Measurements from ENCODE around the gene CDC42BPG. TPM values are rescaled to one million over a fixed set of nuclear protein-coding genes. Genes with fewer than 3 reads are reported as not detected.

The CDC42BPG gene
- total RNA-seq, 4 donors from 2014 or later, result 0.33 to 0.46 (median 0.39) TPM; not detected in 1

DNA sequence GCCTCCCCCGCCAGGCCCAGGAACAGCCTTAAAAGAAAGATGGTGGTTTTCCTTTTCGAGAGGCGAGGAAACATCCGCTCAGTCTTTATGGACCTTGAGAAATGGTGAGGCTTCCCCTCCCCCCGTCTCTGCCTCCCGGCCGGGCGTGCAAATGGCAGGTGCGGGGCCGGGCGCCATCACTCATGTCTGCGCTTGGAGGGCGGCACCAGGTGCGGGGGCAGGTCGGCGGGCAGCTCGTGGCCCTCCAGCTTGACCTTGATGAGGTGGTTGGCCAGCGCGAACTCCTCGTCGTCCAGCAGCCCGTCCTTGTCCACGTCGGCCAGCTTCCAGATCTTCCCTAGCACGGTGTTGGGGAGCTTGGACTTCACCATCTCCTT, 9.7 kb upstream of the CDC42BPG start:
- Histone ChIP-seq H3K4me3 (no peak overlapping the region), H3K4me1 (peaks cover 90 to 100% (median 99%) of the 10 kb centered on the region in 4 donors), H3K9me3 (no peaks in the 10 kb centered on the region), H3K27ac (replicated peaks in 1 of 4) (peak overlapping the region; percentile 93 to 98 (median 94)), H3K36me3 (peaks cover 19 to 44% (median 42%) of the 10 kb centered on the region in 4 donors), H3K27me3 (no peaks in the 10 kb centered on the region)
- intact Hi-C loops (cut with DNase I), result no loop called here
- WGBS, result 91% methylated on average over 8 of the region's 25 CpGs
- no peak for TF ChIP-seq POLR2AphosphoS5 (IDR thresholded peaks at IDR 0.05)
- no peak for TF ChIP-seq EP300 (IDR thresholded peaks at IDR 0.05)
- TF ChIP-seq, protein P1, sequence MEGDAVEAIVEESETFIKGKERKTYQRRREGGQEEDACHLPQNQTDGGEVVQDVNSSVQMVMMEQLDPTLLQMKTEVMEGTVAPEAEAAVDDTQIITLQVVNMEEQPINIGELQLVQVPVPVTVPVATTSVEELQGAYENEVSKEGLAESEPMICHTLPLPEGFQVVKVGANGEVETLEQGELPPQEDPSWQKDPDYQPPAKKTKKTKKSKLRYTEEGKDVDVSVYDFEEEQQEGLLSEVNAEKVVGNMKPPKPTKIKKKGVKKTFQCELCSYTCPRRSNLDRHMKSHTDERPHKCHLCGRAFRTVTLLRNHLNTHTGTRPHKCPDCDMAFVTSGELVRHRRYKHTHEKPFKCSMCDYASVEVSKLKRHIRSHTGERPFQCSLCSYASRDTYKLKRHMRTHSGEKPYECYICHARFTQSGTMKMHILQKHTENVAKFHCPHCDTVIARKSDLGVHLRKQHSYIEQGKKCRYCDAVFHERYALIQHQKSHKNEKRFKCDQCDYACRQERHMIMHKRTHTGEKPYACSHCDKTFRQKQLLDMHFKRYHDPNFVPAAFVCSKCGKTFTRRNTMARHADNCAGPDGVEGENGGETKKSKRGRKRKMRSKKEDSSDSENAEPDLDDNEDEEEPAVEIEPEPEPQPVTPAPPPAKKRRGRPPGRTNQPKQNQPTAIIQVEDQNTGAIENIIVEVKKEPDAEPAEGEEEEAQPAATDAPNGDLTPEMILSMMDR (IDR thresholded peaks at IDR 0.05), result no peak
- no peak for TF ChIP-seq POLR2A (IDR thresholded peaks at IDR 0.05; ENCODE audit: low read depth)
- DNase-seq (ENCODE audit: extremely low spot score), result no peak

DNA sequence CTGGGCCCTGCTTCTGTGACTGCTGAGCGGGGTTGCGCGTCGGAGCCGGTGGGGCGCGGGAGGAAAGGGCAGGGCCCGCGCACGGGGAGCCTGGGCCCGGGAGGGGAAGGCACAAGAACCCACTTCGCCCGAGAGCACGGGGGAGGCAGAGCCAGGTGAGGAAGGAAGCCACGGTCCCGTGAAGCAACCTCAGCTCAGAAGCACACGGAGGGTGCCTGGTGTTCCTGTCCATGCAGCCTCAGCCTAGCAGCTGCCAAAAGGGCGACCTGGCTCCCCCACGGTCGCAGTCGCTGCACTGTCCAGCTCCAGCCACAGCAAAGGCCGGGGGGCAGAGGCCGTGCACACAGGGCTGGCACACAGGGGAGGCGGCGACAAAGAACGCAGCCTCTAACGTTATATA, 9.3 kb upstream of the CDC42BPG start:
- WGBS, result 86% methylated on average over 26 of the region's 27 CpGs
- Histone ChIP-seq H3K36me3 (peaks cover 15 to 40% (median 37%) of the 10 kb centered on the region in 4 donors), H3K9me3 (no peaks in the 10 kb centered on the region), H3K4me3 (no peak overlapping the region), H3K27me3 (no peaks in the 10 kb centered on the region), H3K4me1 (peaks cover 90 to 100% (median 99%) of the 10 kb centered on the region in 4 donors), H3K27ac (replicated peaks in 1 of 4) (peak overlapping the region; percentile 93 to 98 (median 94))
- intact Hi-C loops (cut with DNase I), result no loop called here
- no peak for DNase-seq (ENCODE audit: extremely low spot score)
- TF ChIP-seq POLR2A (IDR thresholded peaks at IDR 0.05; ENCODE audit: low read depth), result no peak
- no peak for TF ChIP-seq POLR2AphosphoS5 (IDR thresholded peaks at IDR 0.05)
- TF ChIP-seq, protein P1 (IDR thresholded peaks at IDR 0.05), result no peak
- no peak for TF ChIP-seq EP300 (IDR thresholded peaks at IDR 0.05)

DNA sequence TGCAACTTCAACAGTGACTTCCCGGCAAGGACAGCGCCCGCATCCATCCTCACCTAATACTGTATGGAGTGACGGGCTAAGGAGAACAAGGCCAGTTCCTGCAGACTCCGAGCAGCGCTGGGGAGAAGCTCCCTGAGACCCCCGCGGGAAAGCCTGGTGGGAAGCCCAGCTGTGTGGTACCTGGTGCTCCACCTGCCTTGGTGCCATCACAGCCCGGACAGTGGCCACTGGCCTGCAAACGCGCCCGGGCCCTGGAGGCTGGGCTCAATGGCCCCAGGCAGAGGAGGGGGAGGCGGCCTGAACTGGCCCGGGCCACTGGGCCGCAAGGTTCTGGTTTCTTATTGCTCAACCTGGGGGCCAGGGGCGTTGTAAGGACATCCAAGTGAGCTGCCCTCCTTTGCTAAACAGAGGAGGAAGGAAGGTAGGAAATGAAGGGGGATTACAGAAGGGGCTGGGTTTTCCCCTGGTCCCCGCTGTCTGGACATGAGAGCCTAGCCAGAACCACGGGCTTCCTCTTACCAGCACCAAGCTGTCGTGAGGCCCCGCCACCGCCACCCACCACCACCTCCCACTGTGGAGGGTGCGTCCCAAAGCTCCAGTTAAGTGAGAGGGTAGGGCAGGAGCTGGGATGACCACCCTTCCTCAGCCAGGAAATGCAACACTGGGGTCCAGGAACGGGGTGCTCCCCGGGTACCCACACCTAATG, 8.5 kb upstream of the CDC42BPG start:
- TF ChIP-seq, protein P1 (IDR thresholded peaks at IDR 0.05), result no peak
- TF ChIP-seq POLR2AphosphoS5 (IDR thresholded peaks at IDR 0.05), result no peak
- TF ChIP-seq EP300 (IDR thresholded peaks at IDR 0.05), result no peak
- no peak for TF ChIP-seq POLR2A (IDR thresholded peaks at IDR 0.05; ENCODE audit: low read depth)
- H3K27me3 ChIP-seq, result no peaks in the 10 kb centered on the region
- intact Hi-C loops (cut with DNase I), result no loop called here
- peak overlapping the region; percentile 93 to 98 (median 94) for H3K27ac ChIP-seq (replicated peaks in 1 of 4)
- 83% methylated on average over 8 of the region's 24 CpGs for WGBS
- H3K9me3 ChIP-seq, result no peaks in the 10 kb centered on the region
- no peak overlapping the region for H3K4me3 ChIP-seq
- peaks cover 90 to 100% (median 95%) of the 10 kb centered on the region in 4 donors for H3K4me1 ChIP-seq
- H3K36me3 ChIP-seq, result peaks cover 10 to 35% (median 30%) of the 10 kb centered on the region in 4 donors
- no peak for DNase-seq (ENCODE audit: extremely low spot score)

DNA sequence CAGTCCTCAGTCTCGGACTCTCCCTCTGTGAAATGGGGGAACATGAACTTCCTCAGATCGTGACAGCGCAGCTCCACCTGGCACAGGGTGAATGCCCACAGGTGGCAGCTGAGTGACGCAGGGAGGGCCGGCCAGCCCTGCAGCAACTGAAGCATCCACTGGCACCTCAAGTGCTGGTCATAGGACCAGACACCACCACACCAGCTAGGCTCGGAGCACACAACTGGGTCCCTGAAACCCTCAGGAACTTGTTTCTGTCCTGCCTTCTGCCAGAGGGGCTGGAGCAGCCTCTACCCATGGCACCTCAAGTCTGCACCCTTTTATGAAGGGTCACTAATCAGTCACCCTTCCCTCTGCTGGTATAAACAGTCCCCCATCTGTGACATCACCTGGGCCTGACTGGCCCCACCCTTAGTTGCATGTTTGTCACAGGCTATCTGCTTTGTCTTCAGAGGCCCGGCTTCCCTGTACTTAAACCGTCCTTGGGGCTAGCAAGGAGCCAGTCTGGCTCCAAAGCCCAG, 7.4 kb upstream of the CDC42BPG start:
- H3K9me3 ChIP-seq, result no peaks in the 10 kb centered on the region
- no peak overlapping the region for H3K4me3 ChIP-seq
- DNase-seq (ENCODE audit: extremely low spot score), result no peak
- WGBS, result 78% methylated on average over 6 of the region's 8 CpGs
- TF ChIP-seq POLR2A (IDR thresholded peaks at IDR 0.05; ENCODE audit: low read depth), result no peak
- no peak for TF ChIP-seq EP300 (IDR thresholded peaks at IDR 0.05)
- TF ChIP-seq, protein P1 (IDR thresholded peaks at IDR 0.05), result no peak
- no peak for TF ChIP-seq POLR2AphosphoS5 (IDR thresholded peaks at IDR 0.05)
- peak overlapping the region; percentile 93 to 98 (median 94) for H3K27ac ChIP-seq (replicated peaks in 1 of 4)
- H3K27me3 ChIP-seq, result no peaks in the 10 kb centered on the region
- intact Hi-C loops (cut with DNase I), result no loop called here
- H3K36me3 ChIP-seq, result peaks cover 10 to 28% (median 22%) of the 10 kb centered on the region in 4 donors
- H3K4me1 ChIP-seq, result peaks cover 85 to 100% (median 92%) of the 10 kb centered on the region in 4 donors

Measured in esophagus muscularis mucosa (tissue), 4 donors.